Cardiac muscle cell (in vitro differentiated cells and primary cell): ENCODE measurements around the gene PMF1. TPM values are rescaled to one million over a fixed set of nuclear protein-coding genes. Genes with fewer than 3 reads are reported as not detected.

Source experiments
- DNase-seq, 2 donors: peaks; one replicate each; pipeline versions ENCODE4 v3.0.0 to v3.0.0-alpha.2; 2010 to 2017; ENCODE audit warnings: low read depth in 1 of 2, low spot score in 1 of 2
- H3K27ac ChIP-seq: fragments of 200-600 bp; sonication (generic); 2 replicates; pipeline ENCODE4 v1.5.1; 2016
- H3K27me3 ChIP-seq: fragments of 200-600 bp; sonication (generic); 2 replicates; pipeline ENCODE4 v1.6.0; 2016; ENCODE audit warnings: control low read depth
- H3K36me3 ChIP-seq: fragments of 200-600 bp; sonication (generic); 2 replicates; pipeline ENCODE4 v1.5.1; 2016; ENCODE audit warnings: control low read depth
- H3K4me1 ChIP-seq: fragments of 200-600 bp; sonication (generic); 2 replicates; pipeline ENCODE4 v1.8.1; 2017; ENCODE audit warnings: low read depth, mild to moderate bottlenecking, mixed run types
- H3K4me3 ChIP-seq: fragments of 200-600 bp; sonication (generic); 2 replicates; pipeline ENCODE4 v1.5.1; 2016; ENCODE audit warnings: mild to moderate bottlenecking
- H3K9me3 ChIP-seq: fragments of 200-600 bp; sonication (generic); 2 replicates; pipeline ENCODE4 v1.5.1; 2017; ENCODE audit warnings: low read depth, mild to moderate bottlenecking, control low read depth
- polyA plus RNA-seq: library from polyadenylated mRNA; unstranded; fragments of >200 nt; fragmentation: Nextera tagmentation; extraction: Ambion mirVana; gene quantifications from 2 replicates; pipeline ENCODE4 v1.2.1, GENCODE V29; 2016
- total RNA-seq: library from RNA; depleted of rRNA; stranded (reverse); fragments of >200 nt; gene quantifications from 2 replicates; pipeline ENCODE4 v1.2.3, GENCODE V29; 2016
- TF ChIP-seq, protein P1 (sequence below): IDR thresholded peaks from 2 replicates; pipeline ENCODE4 v1.5.1; 2012; ENCODE audit warnings: low read depth, mild to moderate bottlenecking, low read length

PMF1 gene
- total and polyA plus RNA-seq, 2 experiments from 2014 or later = 106 to 151 TPM

GRCh38 chr1:156191292-156191964 lies 21.4 kb upstream of the PMF1 start:
- H3K36me3 ChIP-seq = no peaks in the 10 kb centered on the region
- no peaks in the 10 kb centered on the region for H3K9me3 ChIP-seq
- H3K4me1 ChIP-seq = peaks cover 4% of the 10 kb centered on the region
- H3K27me3 ChIP-seq = no peaks in the 10 kb centered on the region
- no peak overlapping the region for H3K4me3 ChIP-seq
- H3K27ac ChIP-seq = no peak overlapping the region
- no peak for DNase-seq
- TF ChIP-seq, protein P1, sequence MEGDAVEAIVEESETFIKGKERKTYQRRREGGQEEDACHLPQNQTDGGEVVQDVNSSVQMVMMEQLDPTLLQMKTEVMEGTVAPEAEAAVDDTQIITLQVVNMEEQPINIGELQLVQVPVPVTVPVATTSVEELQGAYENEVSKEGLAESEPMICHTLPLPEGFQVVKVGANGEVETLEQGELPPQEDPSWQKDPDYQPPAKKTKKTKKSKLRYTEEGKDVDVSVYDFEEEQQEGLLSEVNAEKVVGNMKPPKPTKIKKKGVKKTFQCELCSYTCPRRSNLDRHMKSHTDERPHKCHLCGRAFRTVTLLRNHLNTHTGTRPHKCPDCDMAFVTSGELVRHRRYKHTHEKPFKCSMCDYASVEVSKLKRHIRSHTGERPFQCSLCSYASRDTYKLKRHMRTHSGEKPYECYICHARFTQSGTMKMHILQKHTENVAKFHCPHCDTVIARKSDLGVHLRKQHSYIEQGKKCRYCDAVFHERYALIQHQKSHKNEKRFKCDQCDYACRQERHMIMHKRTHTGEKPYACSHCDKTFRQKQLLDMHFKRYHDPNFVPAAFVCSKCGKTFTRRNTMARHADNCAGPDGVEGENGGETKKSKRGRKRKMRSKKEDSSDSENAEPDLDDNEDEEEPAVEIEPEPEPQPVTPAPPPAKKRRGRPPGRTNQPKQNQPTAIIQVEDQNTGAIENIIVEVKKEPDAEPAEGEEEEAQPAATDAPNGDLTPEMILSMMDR = no peak

DNA sequence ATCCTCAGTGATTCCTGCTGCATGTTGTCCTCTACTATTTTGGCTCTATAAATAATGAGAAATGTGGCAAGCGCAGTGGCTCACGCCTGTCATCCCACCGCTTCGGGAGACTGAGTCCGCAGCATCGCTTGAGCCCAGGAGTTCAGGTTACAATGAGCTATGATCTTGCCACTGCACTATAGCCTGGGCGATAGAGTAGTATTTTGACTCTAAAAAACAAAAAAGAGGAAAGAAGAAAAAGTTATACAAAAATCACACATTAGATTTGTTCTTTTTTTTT lies 19.7 kb upstream of the PMF1 start:
- TF ChIP-seq, protein P1 = no peak
- no peak for DNase-seq

GRCh38 chr1:156193488-156194299 lies 19.1 kb upstream of the PMF1 start, which contains the start of gene SLC25A44:
TSS of gene SLC25A44 (plus strand) at chr1:156194104. CDS start at chr1:156199848, 5,744 bp downstream.
- TF ChIP-seq, protein P1 = peak; percentile 52
- H3K9me3 ChIP-seq = no peaks in the 10 kb centered on the region
- peak; percentile 97 to 100 for DNase-seq
- no peaks in the 10 kb centered on the region for H3K36me3 ChIP-seq
- H3K27ac ChIP-seq = peak within 1 kb of the TSS; percentile 84
- H3K27me3 ChIP-seq = no peaks in the 10 kb centered on the region
- H3K4me3 ChIP-seq = peak within 1 kb of the TSS; percentile 78
- H3K4me1 ChIP-seq = peaks cover 4% of the 10 kb centered on the region

More for the DNA sequence above, 19.7 kb upstream of the PMF1 start:
- Histone ChIP-seq H3K36me3 (no peaks in the 10 kb centered on the region), H3K9me3 (no peaks in the 10 kb centered on the region), H3K4me1 (peaks cover 4% of the 10 kb centered on the region), H3K4me3 (peak overlapping the region; percentile 78), H3K27ac (peak overlapping the region; percentile 84), H3K27me3 (no peaks in the 10 kb centered on the region)

- H3K9me3 ChIP-seq = no peaks in the 10 kb centered on the region
- peak overlapping the region; percentile 78 for H3K4me3 ChIP-seq
- no peaks in the 10 kb centered on the region for H3K36me3 ChIP-seq
- H3K4me1 ChIP-seq = peaks cover 4% of the 10 kb centered on the region
- H3K27me3 ChIP-seq = no peaks in the 10 kb centered on the region
- TF ChIP-seq, protein P1 = no peak
- no peak for DNase-seq
- H3K27ac ChIP-seq = peak overlapping the region; percentile 47
These were observed 18.5 kb upstream of the PMF1 start for GRCh38 chr1:156194300-156194652.

DNA sequence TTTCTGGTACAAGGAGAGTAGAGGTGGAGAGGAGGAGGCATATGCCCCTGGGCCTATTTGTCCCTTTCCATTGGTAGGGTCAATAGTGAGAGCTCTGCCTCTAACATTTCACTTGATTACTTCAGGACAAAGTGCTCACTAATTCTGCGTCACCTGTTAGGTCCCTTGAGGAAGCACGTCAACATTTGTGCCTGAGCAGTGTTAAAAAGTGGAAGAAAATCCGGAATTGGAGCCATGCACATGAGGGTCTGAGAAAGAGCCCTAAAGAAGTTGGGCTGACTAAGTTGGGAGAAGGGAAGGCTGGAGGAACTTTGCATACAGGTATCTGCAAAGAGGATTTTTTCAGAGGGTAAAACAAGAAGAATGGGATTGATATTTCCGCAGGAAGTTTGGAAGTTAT lies 17.0 kb upstream of the PMF1 start:
- H3K4me1 ChIP-seq = peaks cover 4% of the 10 kb centered on the region
- no peaks in the 10 kb centered on the region for H3K27me3 ChIP-seq
- no peak overlapping the region for H3K27ac ChIP-seq

More for the DNA sequence above, 17.0 kb upstream of the PMF1 start:
- Histone ChIP-seq H3K4me3 (no peak overlapping the region), H3K9me3 (no peaks in the 10 kb centered on the region), H3K36me3 (no peaks in the 10 kb centered on the region)
- TF ChIP-seq, protein P1 = no peak
- no peak for DNase-seq
